Peyer's patch (tissue), 4 donors: Measurements from ENCODE around the gene TRRAP. TPM values are rescaled to one million over a fixed set of nuclear protein-coding genes. Genes with fewer than 3 reads are reported as not detected.
"Not testable (repeated sequence)": the region's sequence is repeated elsewhere in the genome, so short reads cannot be mapped to it uniquely, and the experiment has no call there.

Source experiments
- DNase-seq, 3 donors: peaks; one replicate each; pipeline ENCODE4 v3.0.0-alpha.2; 2017 to 2019
- H3K27ac ChIP-seq, 4 donors: fragments of 200-600 bp; sonication (generic); one replicate each; pipeline ENCODE4 v1.5.1; 2016 to 2019
- H3K27me3 ChIP-seq, 2 donors: fragments of 200-600 bp; sonication (generic); one replicate each; pipeline ENCODE4 v1.5.1; 2019
- H3K36me3 ChIP-seq, 3 donors: fragments of 200-600 bp; sonication (generic); one replicate each; pipeline ENCODE4 v1.5.1; 2016 to 2019
- H3K4me1 ChIP-seq, 4 donors: fragments of 200-600 bp; sonication (generic); one replicate each; pipeline ENCODE4 v1.5.1; 2016 to 2019
- H3K4me3 ChIP-seq, 4 donors: fragments of 200-600 bp; sonication (generic); 1 replicate in 3 of 4; 2 replicates in 1 of 4; pipeline ENCODE4 v1.5.1; 2016 to 2019; ENCODE audit warnings: mild to moderate bottlenecking in 1 of 4
- H3K9me3 ChIP-seq, 4 donors: fragments of 200-600 bp; sonication (generic); one replicate each; pipeline ENCODE4 v1.5.1; 2016 to 2019; ENCODE audit warnings: mild to moderate bottlenecking in 1 of 4
- CTCF ChIP-seq, 6 experiments: fragments of 450-650 bp in 4 of 6; fragments of 200-600 bp in 2 of 6; sonication (generic) in 1 of 6; IDR thresholded peaks; one replicate each; pipeline ENCODE4 v1.5.1; 2017 to 2019; ENCODE audit warnings: antibody characterized with exemption in 6 of 6, mild to moderate bottlenecking in 3 of 6, moderate library complexity in 1 of 6
- POLR2A ChIP-seq, 2 donors: fragments of 450-650 bp; IDR thresholded peaks; one replicate each; pipeline ENCODE4 v1.5.1; 2017; ENCODE audit warnings: antibody characterized with exemption in 2 of 2, mild to moderate bottlenecking in 2 of 2, moderate library complexity in 2 of 2
- total RNA-seq, 4 donors: library from RNA; depleted of rRNA; stranded (reverse); fragments of >200 nt; gene quantifications; one replicate each; pipeline ENCODE4 v1.1.0, GENCODE V29; 2016

TRRAP gene
- total RNA-seq, 4 donors from 2014 or later = 39.2 to 62.3 (median 57.8) TPM

- peaks cover 0 to 19% (median 3%) of the 10 kb centered on the region in 4 donors for H3K4me1 ChIP-seq
- H3K27ac ChIP-seq = no peak overlapping the region
- H3K9me3 ChIP-seq = no peaks in the 10 kb centered on the region
- no peak for DNase-seq
- peaks cover 0 to 63% (median 0%) of the 10 kb centered on the region in 3 donors for H3K36me3 ChIP-seq
- no peaks in the 10 kb centered on the region for H3K27me3 ChIP-seq
- no peak overlapping the region for H3K4me3 ChIP-seq
- no peak for TF ChIP-seq POLR2A (IDR thresholded peaks at IDR 0.05)
- TF ChIP-seq CTCF (IDR thresholded peaks at IDR 0.05) = no peak
Observed at GRCh38 chr7:99042957-99043356, 164.6 kb downstream of the TRRAP start.

- H3K4me1 ChIP-seq = peaks cover 0 to 19% (median 3%) of the 10 kb centered on the region in 4 donors
- H3K27me3 ChIP-seq, H3K4me3 ChIP-seq, H3K27ac ChIP-seq, H3K9me3 ChIP-seq, DNase-seq: not testable (repeated sequence)
- H3K36me3 ChIP-seq = peaks cover 0 to 65% (median 0%) of the 10 kb centered on the region in 3 donors
Observed at GRCh38 chr7:99044858-99045257, 166.5 kb downstream of the TRRAP start.

GRCh38 chr7:99046262-99046661, 167.9 kb downstream of the TRRAP start:
- H3K27me3 ChIP-seq, H3K9me3 ChIP-seq, H3K27ac ChIP-seq, H3K4me3 ChIP-seq, H3K4me1 ChIP-seq: not testable (repeated sequence)
- H3K36me3 ChIP-seq = peaks cover 0 to 75% (median 0%) of the 10 kb centered on the region in 3 donors
- DNase-seq = peak in 1 of 3 donors; percentile 33

GRCh38 chr7:99046722-99047121, 168.4 kb downstream of the TRRAP start:
- Histone ChIP-seq H3K4me1 (peaks cover 0 to 4% (median 0%) of the 10 kb centered on the region in 4 donors), H3K36me3 (peaks cover 0 to 80% (median 0%) of the 10 kb centered on the region in 3 donors), H3K4me3 (no peak overlapping the region), H3K27me3 (no peaks in the 10 kb centered on the region), H3K27ac (no peak overlapping the region), H3K9me3 (no peaks in the 10 kb centered on the region)
- TF ChIP-seq CTCF (IDR thresholded peaks at IDR 0.05) (no peak), POLR2A (IDR thresholded peaks at IDR 0.05) (no peak)
- DNase-seq = no peak

- TF ChIP-seq CTCF (IDR thresholded peaks at IDR 0.05) = no peak
- TF ChIP-seq POLR2A (IDR thresholded peaks at IDR 0.05) = no peak
- H3K36me3 ChIP-seq = peaks cover 0 to 89% (median 0%) of the 10 kb centered on the region in 3 donors
Observed at GRCh38 chr7:99047526-99048077, 169.3 kb downstream of the TRRAP start.

GRCh38 chr7:99050971-99051370, 172.6 kb downstream of the TRRAP start:
- H3K27me3 ChIP-seq = no peaks in the 10 kb centered on the region
- DNase-seq = no peak
- no peak overlapping the region for H3K27ac ChIP-seq
- no peaks in the 10 kb centered on the region for H3K9me3 ChIP-seq
- H3K4me1 ChIP-seq = no peaks in the 10 kb centered on the region
- H3K36me3 ChIP-seq = peaks cover 0 to 94% (median 0%) of the 10 kb centered on the region in 3 donors
- TF ChIP-seq POLR2A (IDR thresholded peaks at IDR 0.05) (no peak), CTCF (IDR thresholded peaks at IDR 0.05) (no peak)
- H3K4me3 ChIP-seq = no peak overlapping the region

More at GRCh38 chr7:99047526-99048077, 169.3 kb downstream of the TRRAP start:
- Histone ChIP-seq H3K27ac (no peak overlapping the region), H3K9me3 (no peaks in the 10 kb centered on the region), H3K4me1 (no peaks in the 10 kb centered on the region), H3K4me3 (no peak overlapping the region), H3K27me3 (no peaks in the 10 kb centered on the region)
- DNase-seq = no peak

GRCh38 chr7:99054781-99055180, 176.4 kb downstream of the TRRAP start:
- Histone ChIP-seq H3K27me3 (no peaks in the 10 kb centered on the region), H3K4me3 (no peak overlapping the region), H3K27ac (no peak overlapping the region), H3K4me1 (no peaks in the 10 kb centered on the region), H3K36me3 (peaks cover 0 to 94% (median 0%) of the 10 kb centered on the region in 3 donors), H3K9me3 (no peaks in the 10 kb centered on the region)
- TF ChIP-seq POLR2A (IDR thresholded peaks at IDR 0.05) = no peak
- TF ChIP-seq CTCF (IDR thresholded peaks at IDR 0.05) = no peak
- DNase-seq = no peak
